ENCODE measurements around the gene ANKS1B.

Gene ANKS1B

GRCh38 chr12:99960311-99960710 lies 24.4 kb downstream of the ANKS1B start:
- DNase-seq (ENCODE audit: low spot score): no peak

DNA sequence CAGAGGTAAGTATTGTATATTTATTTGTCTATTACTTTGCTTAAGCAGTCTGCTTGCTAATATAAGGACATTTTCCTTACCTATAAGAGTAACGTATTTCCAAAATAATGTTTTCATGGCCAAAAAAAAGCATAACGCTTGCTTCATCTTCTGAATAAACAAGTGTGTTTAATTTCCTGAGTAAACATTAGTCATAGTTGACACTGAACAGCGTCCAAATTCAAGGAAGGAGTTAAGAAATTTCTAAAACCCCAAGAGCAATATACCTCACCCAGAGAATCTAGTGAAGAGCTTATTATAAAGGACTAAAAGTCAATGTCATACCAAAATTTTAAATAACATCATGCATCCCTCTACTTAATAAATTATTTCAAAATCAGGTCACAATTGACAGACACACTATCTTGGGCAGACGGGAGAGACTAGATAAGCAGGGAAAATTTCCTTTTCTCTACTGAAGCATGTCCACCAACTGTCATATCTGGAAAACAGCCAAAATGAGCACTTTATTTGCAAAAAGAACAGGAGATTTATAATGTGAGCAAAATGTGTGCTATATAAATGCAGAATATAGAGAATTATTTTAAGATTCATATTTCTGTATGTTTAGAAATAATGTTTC lies 25.1 kb downstream of the ANKS1B start:
- DNase-seq (ENCODE audit: low spot score): no peak

GRCh38 chr12:99957866-99958466 lies 26.8 kb downstream of the ANKS1B start:
- no peak for DNase-seq (ENCODE audit: low spot score)

DNA sequence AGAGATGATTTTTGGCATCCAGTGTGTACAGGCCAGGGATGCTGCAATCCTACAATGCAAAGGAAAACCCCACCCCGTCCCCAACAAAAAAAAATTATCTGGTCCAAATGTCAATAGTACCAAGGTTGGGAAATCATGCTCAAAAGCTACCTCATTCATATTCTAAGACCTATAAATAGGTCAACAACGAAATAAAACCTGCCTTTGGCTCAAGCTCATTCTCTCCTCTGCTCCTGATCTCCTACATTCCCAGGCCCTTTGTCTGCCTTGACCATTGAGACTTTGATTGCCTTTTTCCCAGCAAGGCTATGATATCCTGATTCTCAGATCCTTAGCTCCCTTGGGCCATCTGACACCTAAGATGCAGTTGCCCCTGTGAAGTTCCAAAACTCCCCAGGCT lies 30.0 kb downstream of the ANKS1B start:
- DNase-seq (ENCODE audit: low spot score): no peak

GRCh38 chr12:99948370-99948769 lies 36.4 kb downstream of the ANKS1B start:
- DNase-seq (ENCODE audit: low spot score): peak; percentile 35

DNA sequence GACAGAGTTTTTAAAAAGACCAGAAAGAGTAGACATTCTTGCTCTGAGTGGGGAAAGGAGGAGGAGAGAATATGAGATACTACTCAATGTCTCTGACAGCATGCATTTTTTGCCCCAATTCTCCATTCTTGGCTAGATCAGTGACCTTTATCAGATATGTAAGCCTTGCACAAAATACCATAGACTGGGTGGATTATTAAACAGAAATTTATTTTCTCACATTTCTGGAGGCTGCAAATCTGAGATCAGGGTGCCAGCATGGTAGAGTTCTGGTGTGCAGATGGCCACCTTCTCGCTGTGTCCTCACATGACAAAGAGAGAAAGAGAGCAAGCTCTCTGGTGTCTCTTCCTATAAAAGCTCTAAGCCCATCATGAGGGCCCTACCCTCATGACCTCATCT lies 38.6 kb downstream of the ANKS1B start:
- DNase-seq (ENCODE audit: low spot score): no peak

DNA sequence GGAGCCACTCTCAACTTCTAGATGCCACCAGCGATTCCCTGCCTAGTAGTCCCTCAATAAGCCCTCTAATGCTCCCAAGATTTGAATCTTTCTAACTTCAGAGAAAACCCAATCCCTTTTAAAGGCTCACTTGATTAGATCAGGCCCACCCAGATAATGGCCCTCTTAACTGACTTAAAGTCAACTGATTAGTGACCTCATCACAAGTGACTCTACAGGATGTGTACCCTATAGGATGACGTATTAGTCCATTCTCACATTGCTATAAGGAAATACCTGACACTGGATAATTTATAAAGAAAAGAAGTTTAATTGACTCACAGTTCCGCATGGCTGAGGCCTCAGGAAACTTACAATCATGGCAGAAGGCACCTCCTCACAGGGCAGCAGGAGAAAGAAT lies 49.1 kb downstream of the ANKS1B start:
- DNase-seq (ENCODE audit: low spot score): peak; percentile 21

- DNase-seq (ENCODE audit: low spot score): no peak
Measured at GRCh38 chr12:99926511-99927169, 58.1 kb downstream of the ANKS1B start.

DNA sequence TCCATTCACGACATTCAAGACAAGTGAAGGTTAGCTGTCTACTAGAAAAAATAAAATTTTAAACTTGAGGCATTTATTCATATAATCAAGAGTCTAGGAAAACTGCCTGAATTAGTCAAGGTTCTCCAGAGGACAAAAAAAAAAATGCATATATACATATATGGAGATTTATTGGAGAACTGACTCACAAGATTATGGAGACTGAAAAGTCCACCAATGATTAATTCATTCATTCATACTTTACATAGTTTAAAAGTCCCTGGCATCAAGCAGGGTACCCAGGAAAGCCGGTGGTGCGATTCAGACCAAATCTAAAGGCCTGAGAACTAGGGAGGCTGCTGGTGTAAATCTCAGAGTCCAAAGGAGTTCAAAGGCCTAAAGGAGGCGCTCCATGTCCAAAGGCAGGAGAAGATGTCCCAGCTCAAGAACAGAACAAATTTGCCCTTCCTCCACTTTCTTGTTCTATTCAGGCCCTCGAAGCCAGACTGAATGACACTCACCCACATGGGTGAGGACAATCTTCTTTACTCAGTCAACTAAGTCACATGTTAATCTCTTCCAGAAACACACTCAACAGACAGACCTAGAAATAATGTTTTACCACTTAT lies 64.3 kb downstream of the ANKS1B start:
- no peak for DNase-seq (ENCODE audit: low spot score)

- DNase-seq (ENCODE audit: low spot score): no peak
Measured at GRCh38 chr12:99917711-99918402, 66.9 kb downstream of the ANKS1B start.

- no peak for DNase-seq (ENCODE audit: low spot score)
Measured at GRCh38 chr12:99916555-99916954, 68.2 kb downstream of the ANKS1B start.

- DNase-seq (ENCODE audit: low spot score): no peak
Measured at GRCh38 chr12:99915251-99916082, 69.3 kb downstream of the ANKS1B start.

DNA sequence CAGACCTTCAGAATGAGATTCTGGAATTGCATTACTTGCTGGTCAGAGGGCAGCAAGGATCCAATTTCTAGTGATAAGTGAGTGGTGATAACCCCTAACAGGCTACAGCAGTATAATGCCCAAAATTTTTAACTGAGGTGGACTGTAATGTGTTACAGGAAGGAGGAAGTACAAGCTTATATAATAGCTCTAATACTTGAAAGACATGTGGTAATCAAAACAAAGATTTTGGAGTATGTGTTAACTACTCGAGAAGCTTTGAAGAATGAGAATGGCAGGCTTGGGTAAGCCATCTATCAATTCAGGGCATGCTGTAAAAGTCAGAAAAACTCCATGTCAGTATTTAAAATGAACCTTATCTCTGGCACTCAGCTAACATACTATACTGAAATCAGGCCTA lies 70.5 kb downstream of the ANKS1B start:
- DNase-seq (ENCODE audit: low spot score): no peak

DNA sequence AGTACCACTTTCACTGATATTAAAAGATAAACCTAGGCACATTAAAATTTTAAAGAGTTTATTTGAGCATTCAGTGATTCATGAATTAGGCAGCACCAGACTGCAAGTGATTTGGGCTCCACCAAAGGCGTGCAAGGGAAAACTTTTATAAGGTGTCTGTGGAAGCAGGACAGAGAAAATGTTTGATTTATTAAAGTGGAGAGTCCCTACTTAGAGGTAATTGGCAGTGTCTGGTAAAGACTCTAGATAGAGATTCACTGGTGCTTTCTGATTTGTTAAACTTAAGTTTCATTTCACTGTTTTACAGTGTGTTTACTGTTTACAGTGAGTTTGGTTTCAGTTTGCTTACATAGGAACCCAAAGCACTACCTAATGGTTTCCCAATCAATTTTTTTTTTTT lies 72.8 kb downstream of the ANKS1B start:
- DNase-seq (ENCODE audit: low spot score): no peak

DNA sequence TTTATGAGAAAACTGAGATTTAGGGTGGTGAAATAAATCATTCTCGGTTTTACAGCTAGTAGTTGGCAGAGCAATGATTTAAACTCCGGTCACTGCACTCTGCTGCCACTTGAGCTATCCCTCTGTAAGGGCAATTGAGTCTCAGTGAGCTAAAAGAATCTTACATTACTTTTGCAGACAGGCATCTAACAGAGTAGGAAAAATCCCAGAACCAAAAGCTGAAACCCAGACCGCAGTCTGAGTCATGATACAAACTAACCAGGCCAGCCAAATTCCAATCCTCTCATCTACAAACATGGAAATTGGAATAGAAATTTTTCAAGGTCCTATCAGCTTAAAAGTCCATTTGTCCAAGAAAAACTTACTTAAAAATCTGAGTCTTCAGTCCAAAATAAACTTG lies 73.7 kb downstream of the ANKS1B start:
- DNase-seq (ENCODE audit: low spot score): no peak

DNA sequence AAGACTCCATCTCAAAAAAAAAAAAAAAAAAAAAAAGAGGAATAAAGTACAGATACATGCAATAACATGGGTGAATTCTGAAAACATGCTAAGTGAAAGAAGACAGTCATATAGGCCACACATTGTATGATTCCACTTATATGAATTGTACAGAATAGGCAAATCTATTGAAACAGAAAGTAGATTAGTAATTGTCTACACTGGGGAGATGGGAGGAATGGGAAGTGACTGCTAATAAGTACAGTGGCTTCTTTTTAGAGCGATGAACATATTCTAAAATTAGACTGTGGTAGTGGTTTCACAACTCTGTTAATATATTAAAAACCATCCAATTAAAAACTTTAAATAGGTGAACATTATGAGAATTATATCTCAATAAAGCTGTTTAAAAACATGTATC lies 74.4 kb downstream of the ANKS1B start:
- no peak for DNase-seq (ENCODE audit: low spot score)

GRCh38 chr12:99906786-99907579 lies 77.8 kb downstream of the ANKS1B start:
- no peak for DNase-seq (ENCODE audit: low spot score)

DNA sequence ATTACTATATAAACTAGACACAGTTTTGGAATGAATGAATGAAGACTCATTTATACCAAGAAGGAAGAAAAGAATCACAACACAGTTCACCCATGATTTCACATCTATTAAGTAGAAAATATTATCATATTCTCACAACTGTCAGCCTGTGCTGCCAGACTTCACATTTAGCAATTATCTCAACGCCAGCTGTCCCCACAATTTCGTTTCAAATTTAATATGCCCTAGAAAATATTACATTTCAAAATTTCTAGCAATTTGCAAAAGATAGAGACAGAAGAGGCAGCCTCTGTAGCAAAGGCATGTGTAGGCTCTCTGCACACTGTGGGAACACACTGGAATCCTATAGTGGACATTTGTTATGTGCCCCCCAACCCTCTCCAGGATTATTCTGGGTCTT lies 83.6 kb downstream of the ANKS1B start:
- no peak for DNase-seq (ENCODE audit: low spot score)

GRCh38 chr12:99898645-99899044 lies 86.1 kb downstream of the ANKS1B start:
- no peak for DNase-seq (ENCODE audit: low spot score)

DNA sequence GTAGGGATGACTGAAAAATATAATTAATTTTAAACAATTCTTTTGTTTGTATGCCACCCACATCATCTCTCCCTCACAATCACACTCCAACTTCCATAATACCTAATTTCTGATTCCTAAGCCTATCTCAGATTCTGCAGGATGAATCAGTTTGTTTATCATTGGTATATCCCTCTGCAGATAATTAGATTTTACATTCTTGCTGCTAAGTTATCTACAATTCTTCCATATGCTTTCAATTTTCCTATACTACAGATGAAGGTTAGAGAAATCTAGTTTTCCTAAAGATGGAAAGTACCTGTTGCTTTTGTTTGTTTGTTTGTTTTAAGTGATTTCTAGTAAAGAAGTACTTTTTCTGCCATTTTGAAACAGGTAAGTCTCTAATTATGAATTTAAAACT lies 105.3 kb downstream of the ANKS1B start:
- no peak for DNase-seq (ENCODE audit: low spot score)

GRCh38 chr12:99875081-99875480 lies 109.7 kb downstream of the ANKS1B start:
- DNase-seq (ENCODE audit: low spot score): no peak
